Measurements from ENCODE around the gene NREP. TPM values are rescaled to one million over a fixed set of nuclear protein-coding genes. Genes with fewer than 3 reads are reported as not detected.

NREP gene
- total RNA-seq, 1 experiment from 2014 or later, result 6.0 TPM

GRCh38 chr5:111775224-111775623 is 18.2 kb upstream of the NREP start:
- Histone ChIP-seq H3K9me2 (ENCODE audit: insufficient read depth) (no peaks in the 10 kb centered on the region), H3K9me3 (ENCODE audit: control insufficient read depth in 1 of 2, insufficient read depth in 1 of 2, low read depth in 1 of 2, low read length in 2 of 2) (no peaks in the 10 kb centered on the region), H3K27me3 (ENCODE audit: insufficient read depth, low read length) (peaks cover 23% of the 10 kb centered on the region), H3K9ac (ENCODE audit: low read length) (no peak overlapping the region), H4K20me1 (ENCODE audit: insufficient read depth) (no peaks in the 10 kb centered on the region), H3K36me3 (ENCODE audit: control insufficient read depth in 1 of 2, insufficient read depth in 2 of 2, low read length in 2 of 2) (no peaks in the 10 kb centered on the region), H3K4me3 (replicated peaks in 1 of 2; ENCODE audit: low read depth in 1 of 2, low read length in 2 of 2) (no peak overlapping the region), H3K4me2 (ENCODE audit: low read length) (no peak overlapping the region), H3K79me2 (ENCODE audit: insufficient read depth, low read length) (no peaks in the 10 kb centered on the region), H3K4me1 (ENCODE audit: control insufficient read depth in 1 of 2, insufficient read depth in 2 of 2, low read length in 2 of 2) (no peaks in the 10 kb centered on the region), H2AFZ (ENCODE audit: low read depth, low read length, poor library complexity, severe bottlenecking) (no peak overlapping the region), H3K27ac (ENCODE audit: low read depth, low read length) (no peak overlapping the region)
- no TSS peak for BruUV-seq (replicated peaks)
- ChIA-PET POLR2A (no interaction called here), RAD21 (ENCODE audit: low non-redundant PET in 1 of 2, low total read pairs in 2 of 2, uncharacterized antibody in 2 of 2, unreplicated experiment in 2 of 2) (no interaction called here), CTCF (no interaction called here)
- intact Hi-C loops (cut with micrococcal nuclease), result no loop called here
- ATAC-seq, result no peak
- DNase-seq (ENCODE audit: low read depth, low spot score), result no peak
- TF ChIP-seq YY1 (IDR thresholded peaks at IDR 0.05; ENCODE audit: extremely low read depth, insufficient replicate concordance, low read depth, low read length), result no peak
- no peak for TF ChIP-seq CEBPB (IDR thresholded peaks at IDR 0.05; ENCODE audit: low read depth)
- no peak for TF ChIP-seq CTCF (IDR thresholded peaks at IDR 0.05 in 2 of 3, conservative IDR thresholded peaks at IDR 0.05 in 1 of 3; ENCODE audit: borderline replicate concordance in 1 of 3, insufficient read depth in 1 of 3, low read depth in 2 of 3, low read length in 2 of 3)
- no peak for TF ChIP-seq SP1 (IDR thresholded peaks at IDR 0.05; ENCODE audit: low read depth)
- TF ChIP-seq TCF7L2 (IDR thresholded peaks at IDR 0.05; ENCODE audit: borderline replicate concordance, extremely low read depth, insufficient read depth, insufficient read length), result no peak
- no peak for TF ChIP-seq JUND (IDR thresholded peaks at IDR 0.05)
- no peak for TF ChIP-seq RAD21 (IDR thresholded peaks at IDR 0.05; ENCODE audit: low read depth)
- no peak for TF ChIP-seq CBX3 (IDR thresholded peaks at IDR 0.05; ENCODE audit: low read depth)
- no peak for TF ChIP-seq REST (IDR thresholded peaks at IDR 0.05; ENCODE audit: low read depth)
- no peak for TF ChIP-seq SRF (IDR thresholded peaks at IDR 0.05; ENCODE audit: low read depth)
- no peak for TF ChIP-seq ELF1 (IDR thresholded peaks at IDR 0.05; ENCODE audit: borderline replicate concordance, low read depth)
- TF ChIP-seq ATF3 (IDR thresholded peaks at IDR 0.05), result no peak
